ENCODE data around the gene DIRAS1. TPM values are rescaled to one million over a fixed set of nuclear protein-coding genes. Genes with fewer than 3 reads are reported as not detected.

Gene DIRAS1
- total RNA-seq, 1 donor from 2014 or later, result 3.1 TPM

- DNase-seq (ENCODE audit: low read depth), result no peak
- H3K36me3 ChIP-seq (ENCODE audit: control insufficient read depth, insufficient read depth, low read length), result peaks cover 2% of the 10 kb centered on the region
- no peak overlapping the region for H3K4me3 ChIP-seq (ENCODE audit: low read depth, low read length)
- no peaks in the 10 kb centered on the region for H3K27me3 ChIP-seq (ENCODE audit: control insufficient read depth, insufficient read depth, low read length)
- TF ChIP-seq CTCF (IDR thresholded peaks at IDR 0.05; ENCODE audit: insufficient read depth, low read length, poor library complexity, severe bottlenecking), result no peak
Measured at GRCh38 chr19:2732883-2733282, 11.7 kb upstream of the DIRAS1 start.

GRCh38 chr19:2732157-2732725 is 11.1 kb upstream of the DIRAS1 start:
- no peak overlapping the region for H3K4me3 ChIP-seq (ENCODE audit: low read depth, low read length)
- peaks cover 6% of the 10 kb centered on the region for H3K27me3 ChIP-seq (ENCODE audit: control insufficient read depth, insufficient read depth, low read length)
- no peak for TF ChIP-seq CTCF (IDR thresholded peaks at IDR 0.05; ENCODE audit: insufficient read depth, low read length, poor library complexity, severe bottlenecking)
- H3K36me3 ChIP-seq (ENCODE audit: control insufficient read depth, insufficient read depth, low read length), result peaks cover 2% of the 10 kb centered on the region
- DNase-seq (ENCODE audit: low read depth), result no peak

GRCh38 chr19:2731181-2731995 is 10.2 kb upstream of the DIRAS1 start:
- Histone ChIP-seq H3K27me3 (ENCODE audit: control insufficient read depth, insufficient read depth, low read length) (peaks cover 15% of the 10 kb centered on the region), H3K4me3 (ENCODE audit: low read depth, low read length) (no peak overlapping the region), H3K36me3 (ENCODE audit: control insufficient read depth, insufficient read depth, low read length) (peaks cover 2% of the 10 kb centered on the region)
- no peak for DNase-seq (ENCODE audit: low read depth)
- no peak for TF ChIP-seq CTCF (IDR thresholded peaks at IDR 0.05; ENCODE audit: insufficient read depth, low read length, poor library complexity, severe bottlenecking)

- Histone ChIP-seq H3K4me3 (ENCODE audit: low read depth, low read length) (no peak overlapping the region), H3K27me3 (ENCODE audit: control insufficient read depth, insufficient read depth, low read length) (peaks cover 19% of the 10 kb centered on the region), H3K36me3 (ENCODE audit: control insufficient read depth, insufficient read depth, low read length) (peaks cover 2% of the 10 kb centered on the region)
- no peak for TF ChIP-seq CTCF (IDR thresholded peaks at IDR 0.05; ENCODE audit: insufficient read depth, low read length, poor library complexity, severe bottlenecking)
- DNase-seq (ENCODE audit: low read depth), result no peak
Measured at GRCh38 chr19:2729943-2730818, 9.0 kb upstream of the DIRAS1 start.

GRCh38 chr19:2728783-2729387 is 7.7 kb upstream of the DIRAS1 start:
- Histone ChIP-seq H3K36me3 (ENCODE audit: control insufficient read depth, insufficient read depth, low read length) (no peaks in the 10 kb centered on the region), H3K4me3 (ENCODE audit: low read depth, low read length) (no peak overlapping the region), H3K27me3 (ENCODE audit: control insufficient read depth, insufficient read depth, low read length) (peaks cover 21% of the 10 kb centered on the region)
- DNase-seq (ENCODE audit: low read depth), result no peak
- TF ChIP-seq CTCF (IDR thresholded peaks at IDR 0.05; ENCODE audit: insufficient read depth, low read length, poor library complexity, severe bottlenecking), result no peak
